CD4-positive, alpha-beta memory T cell (primary cell): Measurements from ENCODE around the gene SAV1. TPM values are rescaled to one million over a fixed set of nuclear protein-coding genes. Genes with fewer than 3 reads are reported as not detected.

Experiments
- CTCF ChIA-PET: fragments of 350-600 bp; sonication (Branson Sonifier 250); formaldehyde crosslinking; loops from one replicate; lab custom pipeline; 2021; ENCODE audit warnings: inconsistent platforms; ENCODE audit not compliant: partially characterized antibody; lab: Charles Lee
- POLR2A ChIA-PET: fragments of 350-600 bp; sonication (Branson Sonifier 250); formaldehyde crosslinking; loops from one replicate; lab custom pipeline; 2021; ENCODE audit not compliant: partially characterized antibody; lab: Charles Lee
- DNase-seq, 5 donors: peaks; one replicate each; pipeline versions ENCODE4 v3.0.0 to v3.0.0-alpha.2; 2020 to 2022; ENCODE audit warnings: mixed read lengths in 1 of 5
- H3K27ac ChIP-seq: one replicate; pipeline ENCODE4 v1.7.0; 2013; ENCODE audit warnings: low read depth, low read length
- H3K27me3 ChIP-seq: 2 replicates; pipeline ENCODE4 v1.7.0; 2013; ENCODE audit warnings: mild to moderate bottlenecking, low read length, moderate library complexity; ENCODE audit not compliant: insufficient read depth
- H3K36me3 ChIP-seq: 2 replicates; pipeline ENCODE4 v1.7.0; 2013; ENCODE audit warnings: mild to moderate bottlenecking, low read length, moderate library complexity; ENCODE audit not compliant: insufficient read depth
- H3K4me1 ChIP-seq: 2 replicates; pipeline ENCODE4 v1.7.0; 2013; ENCODE audit warnings: mild to moderate bottlenecking, low read length, moderate library complexity; ENCODE audit not compliant: insufficient read depth
- H3K4me3 ChIP-seq, 2 donors: one replicate each; pipeline ENCODE4 v1.7.0; 2013; ENCODE audit warnings: low read length in 2 of 2, mild to moderate bottlenecking in 1 of 2
- H3K9me3 ChIP-seq, 2 donors: one replicate each; pipeline ENCODE4 v1.7.0; 2013; ENCODE audit warnings: low read length in 2 of 2, control low read depth in 1 of 2; ENCODE audit not compliant: control insufficient read depth in 1 of 2
- H3K27ac Mint-ChIP-seq, 7 donors: one replicate each; pipeline ENCODE4 v1.8.0; 2020 to 2021; ENCODE audit warnings: mixed read lengths in 7 of 7, mild to moderate bottlenecking in 6 of 7, inconsistent platforms in 3 of 7, moderate library complexity in 3 of 7
- H3K27me3 Mint-ChIP-seq, 2 donors: one replicate each; pipeline ENCODE4 v1.8.0; 2020 to 2021; ENCODE audit warnings: mixed read lengths in 2 of 2
- H3K36me3 Mint-ChIP-seq, 2 donors: one replicate each; pipeline ENCODE4 v1.8.0; 2020 to 2021; ENCODE audit warnings: mixed read lengths in 2 of 2, inconsistent platforms in 1 of 2, mild to moderate bottlenecking in 1 of 2
- H3K4me1 Mint-ChIP-seq, 4 donors: one replicate each; pipeline ENCODE4 v1.8.0; 2020 to 2021; ENCODE audit warnings: mixed read lengths in 4 of 4, mild to moderate bottlenecking in 1 of 4
- H3K4me3 Mint-ChIP-seq, 8 donors: one replicate each; pipeline ENCODE4 v1.8.0; 2020 to 2021; ENCODE audit warnings: mixed read lengths in 8 of 8, mild to moderate bottlenecking in 7 of 8, moderate library complexity in 6 of 8, inconsistent platforms in 3 of 8
- H3K9me3 Mint-ChIP-seq, 8 donors: one replicate each; pipeline ENCODE4 v1.8.0; 2020 to 2021; ENCODE audit warnings: mixed read lengths in 8 of 8, mild to moderate bottlenecking in 5 of 8, inconsistent platforms in 3 of 8, moderate library complexity in 1 of 8
- intact Hi-C: fragments of 100-400 bp; cut with micrococcal nuclease; formaldehyde crosslinking; loops from one replicate; pipeline ENCODE4 v1.15.1; 2023
- polyA plus RNA-seq, 2 donors: library from polyadenylated mRNA; unstranded; fragments of 300-500 nt; fragmentation: Illumina TruSeq; gene quantifications; one replicate each; pipeline ENCODE4 v1.2.3, GENCODE V29; 2021
- total RNA-seq, 2 experiments: library from RNA; stranded (reverse); gene quantifications; one replicate each; pipeline ENCODE4 v1.2.3, GENCODE V29; 2021

Gene SAV1
- total and polyA plus RNA-seq, 4 experiments from 2014 or later = 13.3 to 14.5 (median 14.0) TPM

DNA sequence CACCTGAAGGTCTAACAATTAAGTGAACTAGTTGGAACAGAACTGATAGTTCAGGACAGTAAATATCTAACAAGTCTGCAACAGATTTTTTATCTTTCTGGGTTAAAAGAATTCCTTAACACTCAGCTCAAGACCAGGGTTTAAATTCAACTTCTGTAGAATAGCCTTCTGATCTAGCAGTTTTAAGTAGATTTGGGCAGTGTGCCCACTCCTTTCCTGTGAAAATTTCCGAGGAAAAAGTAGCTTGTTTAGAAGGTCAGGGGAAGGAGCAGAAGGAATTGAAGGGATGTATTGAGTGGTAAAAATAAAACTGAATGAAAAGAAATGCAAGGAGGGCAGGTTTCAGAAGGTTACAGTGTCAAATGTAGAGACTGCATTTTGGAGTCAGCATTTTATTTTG is 62.3 kb downstream of the SAV1 start:
- no peaks in the 10 kb centered on the region for H3K4me1 Mint-ChIP-seq
- H3K27ac ChIP-seq = no peak overlapping the region
- intact Hi-C loops = no loop called here
- no peaks in the 10 kb centered on the region for H3K9me3 Mint-ChIP-seq
- peaks cover 0 to 1% of the 10 kb centered on the region in 2 donors for H3K27me3 Mint-ChIP-seq
- no peaks in the 10 kb centered on the region for H3K36me3 ChIP-seq
- H3K27me3 ChIP-seq = no peaks in the 10 kb centered on the region
- no peak overlapping the region for H3K4me3 ChIP-seq
- no peaks in the 10 kb centered on the region for H3K36me3 Mint-ChIP-seq
- H3K27ac Mint-ChIP-seq = no peak overlapping the region
- ChIA-PET POLR2A (no interaction called here), CTCF (interaction anchor here (1.2 kb wide), 1 partner anchor 11 kb away, joined by 3 read pairs; no protein-coding TSS in a partner anchor)
- DNase-seq = no peak
- no peaks in the 10 kb centered on the region for H3K4me1 ChIP-seq
- no peaks in the 10 kb centered on the region for H3K9me3 ChIP-seq
- no peak overlapping the region for H3K4me3 Mint-ChIP-seq

DNA sequence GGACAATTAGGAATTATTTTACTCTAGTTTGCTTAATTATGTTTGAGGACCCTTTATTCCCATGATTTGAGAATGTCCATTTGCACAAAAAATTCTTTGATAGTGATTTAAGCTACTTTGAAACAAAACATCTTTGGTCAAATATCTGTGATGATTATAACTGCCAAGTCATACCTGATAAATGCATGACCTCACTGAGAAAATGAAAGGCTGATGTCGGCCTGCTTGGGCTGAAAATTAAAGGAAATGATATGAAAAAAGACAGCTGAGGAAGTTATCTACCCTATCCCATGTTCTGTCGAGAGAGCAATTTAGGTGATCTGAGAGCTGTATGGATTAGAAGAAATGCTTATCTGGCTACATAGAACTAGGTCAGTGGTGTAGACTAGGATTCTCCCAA is 64.5 kb downstream of the SAV1 start:
- CTCF ChIA-PET = interaction anchor here (1.1 kb wide), 1 partner anchor 256 kb away, joined by 6 read pairs; no protein-coding TSS in a partner anchor
- H3K9me3 ChIP-seq = no peaks in the 10 kb centered on the region
- no peaks in the 10 kb centered on the region for H3K36me3 Mint-ChIP-seq
- no peaks in the 10 kb centered on the region for H3K4me1 Mint-ChIP-seq
- no peaks in the 10 kb centered on the region for H3K4me1 ChIP-seq
- H3K9me3 Mint-ChIP-seq = no peaks in the 10 kb centered on the region
- H3K4me3 Mint-ChIP-seq = no peak overlapping the region
- H3K4me3 ChIP-seq = no peak overlapping the region
- H3K27me3 ChIP-seq = no peaks in the 10 kb centered on the region
- no peak overlapping the region for H3K27ac ChIP-seq
- H3K27ac Mint-ChIP-seq = no peak overlapping the region
- DNase-seq = no peak
- no peaks in the 10 kb centered on the region for H3K36me3 ChIP-seq
- POLR2A ChIA-PET = no interaction called here
- intact Hi-C loops = no loop called here
- H3K27me3 Mint-ChIP-seq = peaks cover 0 to 1% of the 10 kb centered on the region in 2 donors

DNA sequence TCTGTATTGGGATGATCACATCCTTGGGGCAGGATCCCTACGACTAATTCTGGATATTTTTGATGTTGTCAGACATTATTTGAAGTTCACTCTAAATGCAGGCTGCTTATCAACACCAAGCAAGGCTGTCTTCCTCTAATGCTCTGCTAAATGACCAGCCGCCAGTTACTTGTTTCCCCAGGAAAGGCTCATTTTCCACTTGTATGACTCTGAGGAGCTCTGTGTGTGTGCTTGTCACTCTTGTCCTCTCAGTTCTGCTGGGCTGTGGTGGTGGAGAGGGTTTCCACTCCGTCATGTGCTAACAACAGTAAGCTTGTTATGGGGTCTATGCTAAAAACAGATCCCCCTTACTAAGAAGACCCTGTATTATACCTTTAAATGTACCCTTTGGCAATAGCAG is 66.1 kb downstream of the SAV1 start:
- H3K4me1 ChIP-seq = no peaks in the 10 kb centered on the region
- Mint-ChIP-seq H3K27ac (no peak overlapping the region), H3K27me3 (peaks cover 0 to 1% of the 10 kb centered on the region in 2 donors), H3K36me3 (no peaks in the 10 kb centered on the region), H3K4me3 (no peak overlapping the region), H3K9me3 (no peaks in the 10 kb centered on the region), H3K4me1 (no peaks in the 10 kb centered on the region)
- no peaks in the 10 kb centered on the region for H3K36me3 ChIP-seq
- no peaks in the 10 kb centered on the region for H3K27me3 ChIP-seq
- H3K9me3 ChIP-seq = no peaks in the 10 kb centered on the region
- ChIA-PET CTCF (interaction anchor here (0.7 to 2.8 kb wide), 5 partner anchors 170 to 264 kb away, joined by 3 to 36 read pairs (median 3); no protein-coding TSS in a partner anchor), POLR2A (no interaction called here)
- no peak overlapping the region for H3K4me3 ChIP-seq
- no peak overlapping the region for H3K27ac ChIP-seq
- DNase-seq = no peak
- intact Hi-C loops = no loop called here

DNA sequence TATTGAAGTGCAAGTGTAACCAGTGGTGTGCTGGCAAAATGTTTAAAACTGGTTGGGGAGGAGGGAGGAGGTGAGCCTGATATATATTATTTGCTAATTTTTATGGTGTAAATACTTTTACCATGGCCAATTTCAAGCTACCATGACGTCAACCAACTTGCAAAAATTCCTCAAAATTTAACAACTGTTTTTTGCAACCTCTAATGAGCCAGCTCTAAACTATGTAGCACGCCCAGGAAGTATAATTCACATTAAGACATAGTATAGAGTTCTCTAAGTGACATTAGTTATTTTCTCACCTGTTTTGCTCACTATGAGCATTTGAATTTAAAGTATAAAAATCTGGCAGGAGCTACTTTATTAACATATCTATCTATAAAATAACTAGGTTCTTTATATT is 66.7 kb downstream of the SAV1 start:
- POLR2A ChIA-PET = interaction anchor here (1.3 kb wide), 1 partner anchor 258 kb away, joined by 3 read pairs; no protein-coding TSS in a partner anchor
- no peaks in the 10 kb centered on the region for H3K27me3 ChIP-seq
- H3K27ac Mint-ChIP-seq = no peak overlapping the region
- no peaks in the 10 kb centered on the region for H3K36me3 ChIP-seq
- no peaks in the 10 kb centered on the region for H3K9me3 ChIP-seq
- H3K4me3 Mint-ChIP-seq = no peak overlapping the region
- no peak overlapping the region for H3K4me3 ChIP-seq
- no peaks in the 10 kb centered on the region for H3K9me3 Mint-ChIP-seq
- H3K27ac ChIP-seq = no peak overlapping the region
- peaks cover 0 to 1% of the 10 kb centered on the region in 2 donors for H3K27me3 Mint-ChIP-seq
- no peaks in the 10 kb centered on the region for H3K36me3 Mint-ChIP-seq
- no peak for DNase-seq
- intact Hi-C loops = no loop called here
- CTCF ChIA-PET = interaction anchor here (0.7 to 2.8 kb wide), 11 partner anchors 9 to 264 kb away, joined by 3 to 36 read pairs (median 4); no protein-coding TSS in a partner anchor
- H3K4me1 ChIP-seq = no peaks in the 10 kb centered on the region
- no peaks in the 10 kb centered on the region for H3K4me1 Mint-ChIP-seq

DNA sequence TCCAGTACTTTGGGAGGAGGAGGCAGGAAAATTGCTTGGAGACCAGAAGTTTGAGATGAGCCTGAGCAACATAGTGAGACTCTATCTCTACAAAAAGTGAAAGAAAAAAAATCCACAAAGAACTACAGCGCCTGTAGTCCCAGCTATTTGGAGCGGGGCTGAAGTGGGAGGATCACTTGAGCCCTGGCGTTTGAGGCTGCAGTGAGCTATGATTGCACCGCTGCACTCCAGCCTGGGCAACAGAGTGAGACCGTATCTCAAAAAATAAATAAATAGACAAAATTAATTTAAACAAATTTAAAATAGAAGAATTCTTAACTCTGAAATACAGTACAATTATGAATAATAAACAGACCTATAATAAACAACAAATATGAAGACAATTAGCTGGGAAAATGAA is 67.3 kb downstream of the SAV1 start:
- Mint-ChIP-seq H3K36me3 (no peaks in the 10 kb centered on the region), H3K27ac (no peak overlapping the region), H3K27me3 (peaks cover 0 to 1% of the 10 kb centered on the region in 2 donors), H3K9me3 (no peaks in the 10 kb centered on the region), H3K4me3 (no peak overlapping the region), H3K4me1 (no peaks in the 10 kb centered on the region)
- H3K36me3 ChIP-seq = no peaks in the 10 kb centered on the region
- H3K27me3 ChIP-seq = no peaks in the 10 kb centered on the region
- H3K9me3 ChIP-seq = no peaks in the 10 kb centered on the region
- no peaks in the 10 kb centered on the region for H3K4me1 ChIP-seq
- ChIA-PET CTCF (interaction anchor here (0.7 to 2.8 kb wide), 15 partner anchors 9 to 677 kb away, joined by 3 to 36 read pairs (median 4); no protein-coding TSS in a partner anchor), POLR2A (interaction anchor here (1.3 kb wide), 1 partner anchor 259 kb away, joined by 3 read pairs; no protein-coding TSS in a partner anchor)
- no peak for DNase-seq
- intact Hi-C loops = loop anchor here (1.0 kb wide), 3 partner anchors 172 to 259 kb away; no protein-coding TSS in a partner anchor
- no peak overlapping the region for H3K27ac ChIP-seq
- no peak overlapping the region for H3K4me3 ChIP-seq

DNA sequence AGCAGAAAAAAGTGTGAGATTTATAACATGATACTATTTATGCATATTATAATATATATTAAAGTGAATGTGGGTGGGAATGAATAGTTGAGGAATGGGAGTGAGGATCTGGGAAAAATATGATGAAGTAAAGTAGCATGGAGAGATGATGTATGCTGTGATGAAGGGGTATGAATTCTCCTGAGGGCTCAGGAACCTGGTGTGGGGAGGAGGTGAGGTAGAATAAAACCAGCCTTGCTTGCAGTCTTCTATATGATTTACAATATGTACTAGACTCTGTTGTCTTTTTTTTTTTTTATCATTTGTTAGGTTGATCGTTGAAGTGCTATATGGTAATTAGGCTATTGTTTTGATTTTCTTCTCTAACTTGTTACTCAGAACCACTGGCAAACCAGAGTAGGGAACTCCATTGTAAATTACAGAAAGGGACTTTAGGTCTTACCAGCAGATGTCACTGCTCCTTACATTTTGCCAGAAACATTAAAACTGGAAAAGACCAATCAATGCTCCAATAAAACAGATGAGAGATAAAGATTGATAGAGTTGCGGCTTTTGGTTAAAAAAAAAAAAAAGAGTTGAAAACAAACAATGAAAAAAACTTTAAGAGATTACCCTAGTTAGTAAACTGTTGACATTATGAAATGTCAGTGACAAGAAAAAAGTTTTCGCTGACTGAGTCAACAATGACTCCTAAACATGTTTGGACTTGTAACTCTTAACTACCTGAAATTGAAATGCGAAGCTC is 68.2 kb downstream of the SAV1 start:
- POLR2A ChIA-PET = interaction anchor here (1.3 kb wide), 1 partner anchor 260 kb away, joined by 3 read pairs; no protein-coding TSS in a partner anchor

DNA sequence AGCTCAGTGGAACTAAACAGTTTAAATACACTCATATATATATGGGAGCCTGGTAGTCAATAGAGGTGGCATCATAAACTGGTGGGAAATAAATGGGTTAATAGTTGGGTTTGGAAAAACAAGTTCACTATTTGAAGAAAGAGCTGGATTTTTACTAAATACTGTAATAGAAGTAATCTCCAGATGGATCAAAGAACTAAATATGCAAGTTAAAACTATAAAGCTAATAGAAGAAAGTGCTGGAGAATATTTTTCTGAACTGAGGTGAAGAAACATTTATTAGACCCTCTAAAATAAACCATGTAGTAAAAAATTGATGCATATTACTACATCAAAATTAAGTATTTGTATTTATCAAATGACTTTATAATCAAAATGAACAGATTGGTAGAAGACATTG is 69.3 kb downstream of the SAV1 start:
- CTCF ChIA-PET = interaction anchor here (0.8 to 1.4 kb wide), 5 partner anchors 175 to 262 kb away, joined by 3 to 7 read pairs (median 4); no protein-coding TSS in a partner anchor
- Histone ChIP-seq H3K4me3 (no peak overlapping the region), H3K27me3 (no peaks in the 10 kb centered on the region), H3K36me3 (no peaks in the 10 kb centered on the region), H3K27ac (no peak overlapping the region), H3K4me1 (no peaks in the 10 kb centered on the region), H3K9me3 (no peaks in the 10 kb centered on the region)
- POLR2A ChIA-PET = no interaction called here
- Mint-ChIP-seq H3K27me3 (peaks cover 0 to 1% of the 10 kb centered on the region in 2 donors), H3K4me3 (no peak overlapping the region), H3K9me3 (no peaks in the 10 kb centered on the region), H3K4me1 (no peaks in the 10 kb centered on the region), H3K36me3 (no peaks in the 10 kb centered on the region), H3K27ac (no peak overlapping the region)
- no peak for DNase-seq
- intact Hi-C loops = no loop called here

More for the DNA sequence above, 68.2 kb downstream of the SAV1 start:
- intact Hi-C loops = loop anchor here (1.0 kb wide), 3 partner anchors 173 to 260 kb away; no protein-coding TSS in a partner anchor
- H3K27me3 ChIP-seq = no peaks in the 10 kb centered on the region
- no peaks in the 10 kb centered on the region for H3K36me3 ChIP-seq
- H3K27ac ChIP-seq = no peak overlapping the region
- no peak overlapping the region for H3K4me3 Mint-ChIP-seq
- H3K9me3 Mint-ChIP-seq = no peaks in the 10 kb centered on the region
- H3K9me3 ChIP-seq = no peaks in the 10 kb centered on the region
- no peaks in the 10 kb centered on the region for H3K4me1 ChIP-seq
- CTCF ChIA-PET = interaction anchor here (0.8 to 2.8 kb wide), 11 partner anchors 20 to 678 kb away, joined by 3 to 36 read pairs (median 4); no protein-coding TSS in a partner anchor
- no peak overlapping the region for H3K27ac Mint-ChIP-seq
- H3K4me3 ChIP-seq = no peak overlapping the region
- peak in 4 of 5 donors; percentile 1 to 14 (median 8) for DNase-seq
- H3K36me3 Mint-ChIP-seq = no peaks in the 10 kb centered on the region
- H3K4me1 Mint-ChIP-seq = no peaks in the 10 kb centered on the region
- peaks cover 0 to 1% of the 10 kb centered on the region in 2 donors for H3K27me3 Mint-ChIP-seq
